Measurements from ENCODE around the gene GGA1.
"Not testable (repeated sequence)": the region's sequence is repeated elsewhere in the genome, so short reads cannot be mapped to it uniquely, and the experiment has no call there.

The GGA1 gene

GRCh38 chr22:37591823-37592404, 16.7 kb upstream of the GGA1 start:
- no peak for TF ChIP-seq CTCF (conservative IDR thresholded peaks at IDR 0.05; ENCODE audit: low read depth, low read length)
- DNase-seq (ENCODE audit: low read depth) = no peak
- no peak overlapping the region for H3K4me3 ChIP-seq (ENCODE audit: low read length)

- no peak for DNase-seq (ENCODE audit: low read depth)
- H3K4me3 ChIP-seq (ENCODE audit: low read length) = no peak overlapping the region
- TF ChIP-seq CTCF (conservative IDR thresholded peaks at IDR 0.05; ENCODE audit: low read depth, low read length) = no peak
These were observed 14.4 kb upstream of the GGA1 start for GRCh38 chr22:37594237-37594636.

- no peak overlapping the region for H3K4me3 ChIP-seq (ENCODE audit: low read length)
- no peak for DNase-seq (ENCODE audit: low read depth)
- no peak for TF ChIP-seq CTCF (conservative IDR thresholded peaks at IDR 0.05; ENCODE audit: low read depth, low read length)
These were observed 9.5 kb upstream of the GGA1 start for GRCh38 chr22:37599153-37599552.

GRCh38 chr22:37601203-37601539, 7.5 kb upstream of the GGA1 start:
- no peak for TF ChIP-seq CTCF (conservative IDR thresholded peaks at IDR 0.05; ENCODE audit: low read depth, low read length)
- no peak for DNase-seq (ENCODE audit: low read depth)
- no peak overlapping the region for H3K4me3 ChIP-seq (ENCODE audit: low read length)

- no peak for TF ChIP-seq CTCF (conservative IDR thresholded peaks at IDR 0.05; ENCODE audit: low read depth, low read length)
These were observed 6.8 kb upstream of the GGA1 start for GRCh38 chr22:37601540-37602442.

GRCh38 chr22:37602546-37603277, 5.9 kb upstream of the GGA1 start:
- DNase-seq (ENCODE audit: low read depth); H3K4me3 ChIP-seq (ENCODE audit: low read length): not testable (repeated sequence)

More at GRCh38 chr22:37601540-37602442, 6.8 kb upstream of the GGA1 start:
- peak; percentile 40 for DNase-seq (ENCODE audit: low read depth)
- no peak overlapping the region for H3K4me3 ChIP-seq (ENCODE audit: low read length)

GRCh38 chr22:37604074-37604473, 4.6 kb upstream of the GGA1 start:
- no peak overlapping the region for H3K4me3 ChIP-seq (ENCODE audit: low read length)
- TF ChIP-seq CTCF (conservative IDR thresholded peaks at IDR 0.05; ENCODE audit: low read depth, low read length) = no peak
- no peak for DNase-seq (ENCODE audit: low read depth)
